ENCODE data around the gene TSPEAR.

- no peak for TF ChIP-seq CTCF (IDR thresholded peaks at IDR 0.05; ENCODE audit: insufficient read depth, low read length, poor library complexity, severe bottlenecking)
- TF ChIP-seq EZH2phosphoT487 (conservative IDR thresholded peaks at IDR 0.05; ENCODE audit: low read length) = no peak
These were observed 9.0 kb downstream of the TSPEAR start for GRCh38 chr21:44702111-44702972.

Data from SU-DHL-6 (cell line).